H7 (cell line): ENCODE measurements around the gene F8. TPM values are rescaled to one million over a fixed set of nuclear protein-coding genes. Genes with fewer than 3 reads are reported as not detected.

Experiments
- DNase-seq: peaks from one replicate; pipeline ENCODE4 v3.0.0; 2012
- H3K27me3 ChIP-seq: 2 replicates; pipeline ENCODE4 v1.6.0; 2011; ENCODE audit warnings: mild to moderate bottlenecking, low read length; ENCODE audit not compliant: control insufficient read depth, insufficient read depth
- H3K36me3 ChIP-seq: replicated peaks from 2 replicates; pipeline ENCODE4 v1.5.1; 2011; ENCODE audit warnings: low read length; ENCODE audit not compliant: control insufficient read depth, insufficient read depth
- H3K4me3 ChIP-seq: 2 replicates; pipeline ENCODE4 v1.5.1; 2011; ENCODE audit warnings: low read depth, mild to moderate bottlenecking, control low read depth, low read length, moderate library complexity; ENCODE audit not compliant: insufficient read depth
- total RNA-seq: library from RNA; depleted of rRNA; stranded (reverse); fragments of >200 nt; shearing (Covaris generic); gene quantifications from 2 replicates; pipeline ENCODE4 v1.2.3, GENCODE V29; 2014

Gene F8
- total RNA-seq, 1 experiment from 2014 or later, result 2.1 TPM

- no peak overlapping the region for H3K4me3 ChIP-seq
- no peaks in the 10 kb centered on the region for H3K36me3 ChIP-seq
- no peaks in the 10 kb centered on the region for H3K27me3 ChIP-seq
- no peak for DNase-seq
Observed at GRCh38 chrX:155052738-155053498, 30.4 kb upstream of the F8 start.

GRCh38 chrX:155048977-155049619 is 26.6 kb upstream of the F8 start:
- no peaks in the 10 kb centered on the region for H3K27me3 ChIP-seq

GRCh38 chrX:155046811-155047528 is 24.4 kb upstream of the F8 start:
- no peaks in the 10 kb centered on the region for H3K27me3 ChIP-seq
- H3K4me3 ChIP-seq, result no peak overlapping the region
- no peaks in the 10 kb centered on the region for H3K36me3 ChIP-seq
- DNase-seq, result no peak

More at GRCh38 chrX:155048977-155049619, 26.6 kb upstream of the F8 start:
- Histone ChIP-seq H3K36me3 (no peaks in the 10 kb centered on the region), H3K4me3 (no peak overlapping the region)
- DNase-seq, result peak; percentile 46

GRCh38 chrX:155046129-155046810 is 23.7 kb upstream of the F8 start:
- no peaks in the 10 kb centered on the region for H3K36me3 ChIP-seq
- no peaks in the 10 kb centered on the region for H3K27me3 ChIP-seq
- no peak for DNase-seq
- no peak overlapping the region for H3K4me3 ChIP-seq

GRCh38 chrX:155035688-155036087 is 13.2 kb upstream of the F8 start:
- H3K4me3 ChIP-seq, result no peak overlapping the region

DNA sequence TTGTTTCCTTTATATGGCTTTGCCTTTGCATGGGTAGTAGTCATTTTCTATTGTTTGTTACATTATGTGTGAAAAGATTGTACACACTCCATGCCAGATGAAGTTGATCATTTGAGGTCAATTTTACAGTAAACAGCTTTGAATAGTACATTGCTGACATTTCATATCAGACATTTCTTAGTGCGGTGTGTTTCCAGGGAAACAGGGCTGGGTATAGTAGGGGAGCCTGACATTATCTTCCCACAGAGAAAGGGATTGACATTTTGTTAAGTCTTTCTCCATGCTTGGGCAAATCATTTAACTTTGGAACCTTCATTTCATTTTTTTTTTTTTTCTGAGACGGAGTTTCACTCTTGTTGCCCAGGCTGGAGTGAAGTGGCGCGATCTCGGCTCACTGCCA is 9.1 kb upstream of the F8 start:
- no peaks in the 10 kb centered on the region for H3K27me3 ChIP-seq
- H3K36me3 ChIP-seq, result no peaks in the 10 kb centered on the region
- H3K4me3 ChIP-seq, result no peak overlapping the region
- no peak for DNase-seq

More at GRCh38 chrX:155035688-155036087, 13.2 kb upstream of the F8 start:
- no peaks in the 10 kb centered on the region for H3K36me3 ChIP-seq
- H3K27me3 ChIP-seq, result no peaks in the 10 kb centered on the region
- DNase-seq, result no peak

GRCh38 chrX:155028877-155029291 is 6.4 kb upstream of the F8 start:
- no peaks in the 10 kb centered on the region for H3K27me3 ChIP-seq
- no peaks in the 10 kb centered on the region for H3K36me3 ChIP-seq
- H3K4me3 ChIP-seq, result no peak overlapping the region
- no peak for DNase-seq

GRCh38 chrX:155028129-155028528 is 5.6 kb upstream of the F8 start:
- no peak overlapping the region for H3K4me3 ChIP-seq
- H3K36me3 ChIP-seq, result no peaks in the 10 kb centered on the region
- H3K27me3 ChIP-seq, result no peaks in the 10 kb centered on the region
- no peak for DNase-seq

GRCh38 chrX:155027509-155028066 is 5.1 kb upstream of the F8 start:
- H3K36me3 ChIP-seq, result no peaks in the 10 kb centered on the region
- DNase-seq, result no peak
- no peaks in the 10 kb centered on the region for H3K27me3 ChIP-seq
- peak overlapping the region; percentile 68 for H3K4me3 ChIP-seq

DNA sequence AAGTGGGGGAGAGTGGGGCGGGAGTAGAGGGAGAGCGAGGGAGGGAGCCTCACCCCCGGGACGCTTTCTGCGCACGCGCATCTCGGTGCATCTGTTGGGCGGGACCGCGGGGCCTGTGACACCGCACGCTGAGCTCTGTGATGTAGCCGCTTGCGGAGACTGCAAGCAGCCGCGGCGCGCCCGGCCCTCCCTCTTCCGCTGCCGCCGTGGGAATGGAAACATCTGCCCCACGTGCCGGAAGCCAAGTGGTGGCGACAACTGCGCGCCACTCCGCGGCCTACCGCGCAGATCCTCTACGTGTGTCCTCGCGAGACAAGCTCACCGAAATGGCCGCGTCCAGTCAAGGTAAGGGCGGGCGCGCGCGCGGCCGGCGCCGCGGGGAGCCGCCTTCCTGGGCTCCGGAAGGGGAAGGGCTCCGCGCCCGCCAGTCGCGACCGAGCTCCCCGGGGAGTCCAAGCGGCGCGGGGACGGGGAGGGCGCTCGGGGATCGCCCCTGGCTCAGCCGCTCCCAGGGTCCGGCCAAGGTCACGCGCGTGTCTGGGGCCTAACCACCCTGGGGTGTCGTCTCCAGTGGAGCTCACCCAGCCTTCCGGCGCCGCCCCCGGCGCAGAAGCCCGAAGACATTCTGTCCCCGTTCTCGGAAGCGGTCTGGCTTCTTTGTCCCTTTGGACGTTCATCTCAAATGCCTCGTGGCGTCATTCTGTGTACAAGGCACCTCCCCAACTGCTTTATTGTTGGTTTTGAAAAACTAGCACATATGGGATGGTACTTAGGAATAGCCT is 4.4 kb upstream of the F8 start, which contains the start of gene FUNDC2:
Gene FUNDC2, plus strand, starts transcription at position 118 of the 782 bp plus-strand sequence. Its CDS starts 95 bp downstream, at position 213.
- peak within 1 kb of the TSS; percentile 68 for H3K4me3 ChIP-seq
- H3K36me3 ChIP-seq, result no peaks in the 10 kb centered on the region
- no peaks in the 10 kb centered on the region for H3K27me3 ChIP-seq
- DNase-seq, result peak; percentile 88

- H3K36me3 ChIP-seq, result no peaks in the 10 kb centered on the region
- peak overlapping the region; percentile 68 for H3K4me3 ChIP-seq
- no peaks in the 10 kb centered on the region for H3K27me3 ChIP-seq
- DNase-seq, result no peak
Observed at GRCh38 chrX:155026420-155026726, 3.9 kb upstream of the F8 start.

DNA sequence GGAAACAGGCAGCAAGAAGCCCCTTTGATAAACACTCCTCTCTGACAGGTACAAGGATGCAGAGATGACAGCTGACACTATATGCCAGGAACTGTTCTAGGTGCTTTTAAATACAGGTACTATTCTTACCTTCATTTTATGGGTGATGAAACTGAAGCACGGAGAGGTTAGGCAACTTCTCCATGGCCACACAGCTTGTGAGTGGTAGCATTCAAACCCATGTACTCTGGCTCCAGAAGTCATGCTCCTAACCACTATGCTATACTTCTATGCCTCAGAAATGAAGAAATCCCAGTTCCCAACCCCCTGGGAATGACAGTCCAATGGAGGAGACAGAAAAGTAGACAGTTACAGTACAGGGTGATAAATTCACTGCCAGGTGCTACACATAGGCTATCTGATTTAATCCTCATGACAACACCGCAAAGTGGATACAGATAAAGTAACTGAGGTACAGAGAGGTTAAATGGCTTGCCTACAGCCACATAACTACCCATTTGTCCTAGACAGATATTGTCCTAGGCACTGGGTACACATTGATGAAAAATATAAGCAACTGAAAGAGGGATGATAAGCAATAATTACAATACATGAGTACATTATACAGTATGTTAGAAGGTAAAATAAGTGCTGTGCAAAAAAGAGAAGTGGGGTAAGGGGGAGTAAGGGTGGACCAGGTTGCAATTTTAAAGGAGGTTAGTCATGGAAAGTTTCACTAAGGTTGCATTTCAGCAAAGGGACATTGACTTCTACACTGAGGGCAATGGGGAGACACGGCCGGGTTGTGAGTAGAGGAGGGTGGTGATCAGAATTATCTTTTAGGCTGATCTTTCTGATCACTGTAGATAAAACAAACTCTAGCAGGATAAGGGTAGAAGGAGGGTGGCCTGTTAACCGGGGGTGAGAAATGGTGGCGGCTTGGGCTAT is 1.6 kb upstream of the F8 start:
- no peak for DNase-seq
- Histone ChIP-seq H3K36me3 (no peaks in the 10 kb centered on the region), H3K27me3 (no peaks in the 10 kb centered on the region), H3K4me3 (no peak overlapping the region)

GRCh38 chrX:155020591-155020990 is 1.9 kb downstream of the F8 start:
- no peak overlapping the region for H3K4me3 ChIP-seq
- no peaks in the 10 kb centered on the region for H3K27me3 ChIP-seq
- H3K36me3 ChIP-seq, result no peaks in the 10 kb centered on the region
- no peak for DNase-seq
